ENCODE measurements around the gene FNIP2. TPM values are rescaled to one million over a fixed set of nuclear protein-coding genes. Genes with fewer than 3 reads are reported as not detected.

Gene FNIP2
- polyA plus RNA-seq, 1 donor from 2014 or later: 51.7 TPM

GRCh38 chr4:158816955-158817354 is 48.1 kb downstream of the FNIP2 start:
- no peak for TF ChIP-seq TAF1 (IDR thresholded peaks at IDR 0.05; ENCODE audit: low read depth)
- Histone ChIP-seq H3K27ac (ENCODE audit: low read length) (no peak overlapping the region), H4K20me1 (ENCODE audit: insufficient read depth) (no peaks in the 10 kb centered on the region), H3K4me3 (ENCODE audit: low read length) (no peak overlapping the region), H3K9me3 (ENCODE audit: low read length) (no peaks in the 10 kb centered on the region), H3K79me2 (replicated peaks; ENCODE audit: insufficient read depth, low read length) (peaks cover 28% of the 10 kb centered on the region), H3K4me2 (ENCODE audit: low read length) (no peak overlapping the region), H2AFZ (ENCODE audit: low read depth, low read length) (no peak overlapping the region), H3F3A (ENCODE audit: insufficient read depth, low read length, poor library complexity, severe bottlenecking) (no peaks in the 10 kb centered on the region), H3K9ac (ENCODE audit: low read length) (no peak overlapping the region), H3K9me2 (ENCODE audit: insufficient read depth, low read length) (no peaks in the 10 kb centered on the region), H3K36me3 (ENCODE audit: insufficient read depth, low read length) (no peaks in the 10 kb centered on the region), H3K27me3 (ENCODE audit: insufficient read depth, low read depth, low read length) (no peaks in the 10 kb centered on the region)

DNA sequence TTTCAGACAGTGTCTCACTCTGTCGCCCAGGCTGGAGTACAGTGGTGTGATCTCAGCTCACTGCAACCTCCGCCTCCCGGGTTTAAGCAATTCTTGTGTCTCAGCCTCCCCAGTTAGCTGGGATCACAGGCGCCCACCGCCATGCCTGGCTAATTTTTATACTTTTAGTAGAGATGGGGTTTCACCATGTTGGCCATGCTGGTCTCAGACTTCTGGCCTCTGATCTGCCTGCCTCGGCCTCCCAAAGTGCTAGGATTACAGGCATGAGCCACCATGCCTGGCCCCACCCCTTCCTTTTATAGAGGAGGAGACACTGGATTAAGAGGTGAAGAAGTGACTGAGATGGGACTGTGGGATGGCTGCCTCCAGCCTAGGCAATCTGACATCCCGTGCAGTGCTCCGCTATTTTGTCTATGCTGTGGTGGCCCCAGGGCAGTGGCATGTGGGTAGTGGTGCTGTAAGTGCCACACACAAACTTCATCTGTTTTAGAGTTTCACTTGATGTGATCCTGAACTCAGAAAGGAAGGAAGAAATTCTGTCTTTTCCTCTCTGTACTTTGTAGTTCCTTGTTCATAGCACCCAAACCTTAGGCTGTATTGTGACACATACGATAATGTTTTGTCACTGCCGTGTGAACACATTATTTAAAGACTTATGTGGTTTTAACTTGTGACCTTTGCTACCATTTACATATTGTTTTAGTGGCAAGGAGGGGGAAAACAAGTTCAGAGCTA is 48.9 kb downstream of the FNIP2 start:
- Histone ChIP-seq H3K9me3 (ENCODE audit: low read length) (no peaks in the 10 kb centered on the region), H3K79me2 (replicated peaks; ENCODE audit: insufficient read depth, low read length) (peaks cover 29% of the 10 kb centered on the region)
- no peak for TF ChIP-seq SMC3 (conservative IDR thresholded peaks at IDR 0.05; ENCODE audit: poor library complexity)

GRCh38 chr4:158818560-158819140 is 49.8 kb downstream of the FNIP2 start:
- no peaks in the 10 kb centered on the region for H3K27me3 ChIP-seq (ENCODE audit: insufficient read depth, low read depth, low read length)
- H3K79me2 ChIP-seq (replicated peaks; ENCODE audit: insufficient read depth, low read length): peaks cover 34% of the 10 kb centered on the region
- no peak overlapping the region for H3K4me3 ChIP-seq (ENCODE audit: low read length)
- no peak overlapping the region for H2AFZ ChIP-seq (ENCODE audit: low read depth, low read length)
- H3K27ac ChIP-seq (ENCODE audit: low read length): no peak overlapping the region
- H3K4me2 ChIP-seq (ENCODE audit: low read length): no peak overlapping the region
- no peak for TF ChIP-seq EZH2 (IDR thresholded peaks at IDR 0.05; ENCODE audit: borderline replicate concordance, insufficient read depth, low read length, poor library complexity, severe bottlenecking)
- no peak for TF ChIP-seq SMC3 (conservative IDR thresholded peaks at IDR 0.05; ENCODE audit: poor library complexity)
- no peak for TF ChIP-seq TAF1 (IDR thresholded peaks at IDR 0.05; ENCODE audit: low read depth)
- TF ChIP-seq RAD21 (conservative IDR thresholded peaks at IDR 0.05): no peak
- no peak for TF ChIP-seq EP300 (conservative IDR thresholded peaks at IDR 0.05; ENCODE audit: poor library complexity, severe bottlenecking)
- no peak for TF ChIP-seq MXI1 (conservative IDR thresholded peaks at IDR 0.05; ENCODE audit: poor library complexity, severe bottlenecking)
- TF ChIP-seq CTCF (IDR thresholded peaks at IDR 0.05; ENCODE audit: poor library complexity, severe bottlenecking): no peak
- no peak for TF ChIP-seq POLR2AphosphoS5 (IDR thresholded peaks at IDR 0.05)
- TF ChIP-seq, protein P1, sequence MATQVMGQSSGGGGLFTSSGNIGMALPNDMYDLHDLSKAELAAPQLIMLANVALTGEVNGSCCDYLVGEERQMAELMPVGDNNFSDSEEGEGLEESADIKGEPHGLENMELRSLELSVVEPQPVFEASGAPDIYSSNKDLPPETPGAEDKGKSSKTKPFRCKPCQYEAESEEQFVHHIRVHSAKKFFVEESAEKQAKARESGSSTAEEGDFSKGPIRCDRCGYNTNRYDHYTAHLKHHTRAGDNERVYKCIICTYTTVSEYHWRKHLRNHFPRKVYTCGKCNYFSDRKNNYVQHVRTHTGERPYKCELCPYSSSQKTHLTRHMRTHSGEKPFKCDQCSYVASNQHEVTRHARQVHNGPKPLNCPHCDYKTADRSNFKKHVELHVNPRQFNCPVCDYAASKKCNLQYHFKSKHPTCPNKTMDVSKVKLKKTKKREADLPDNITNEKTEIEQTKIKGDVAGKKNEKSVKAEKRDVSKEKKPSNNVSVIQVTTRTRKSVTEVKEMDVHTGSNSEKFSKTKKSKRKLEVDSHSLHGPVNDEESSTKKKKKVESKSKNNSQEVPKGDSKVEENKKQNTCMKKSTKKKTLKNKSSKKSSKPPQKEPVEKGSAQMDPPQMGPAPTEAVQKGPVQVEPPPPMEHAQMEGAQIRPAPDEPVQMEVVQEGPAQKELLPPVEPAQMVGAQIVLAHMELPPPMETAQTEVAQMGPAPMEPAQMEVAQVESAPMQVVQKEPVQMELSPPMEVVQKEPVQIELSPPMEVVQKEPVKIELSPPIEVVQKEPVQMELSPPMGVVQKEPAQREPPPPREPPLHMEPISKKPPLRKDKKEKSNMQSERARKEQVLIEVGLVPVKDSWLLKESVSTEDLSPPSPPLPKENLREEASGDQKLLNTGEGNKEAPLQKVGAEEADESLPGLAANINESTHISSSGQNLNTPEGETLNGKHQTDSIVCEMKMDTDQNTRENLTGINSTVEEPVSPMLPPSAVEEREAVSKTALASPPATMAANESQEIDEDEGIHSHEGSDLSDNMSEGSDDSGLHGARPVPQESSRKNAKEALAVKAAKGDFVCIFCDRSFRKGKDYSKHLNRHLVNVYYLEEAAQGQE (IDR thresholded peaks at IDR 0.05; ENCODE audit: borderline replicate concordance): no peak
- H3K9ac ChIP-seq (ENCODE audit: low read length): no peak overlapping the region
- H3K9me2 ChIP-seq (ENCODE audit: insufficient read depth, low read length): no peaks in the 10 kb centered on the region
- H3F3A ChIP-seq (ENCODE audit: insufficient read depth, low read length, poor library complexity, severe bottlenecking): no peaks in the 10 kb centered on the region
- no peaks in the 10 kb centered on the region for H3K9me3 ChIP-seq (ENCODE audit: low read length)
- no peaks in the 10 kb centered on the region for H3K36me3 ChIP-seq (ENCODE audit: insufficient read depth, low read length)
- H4K20me1 ChIP-seq (ENCODE audit: insufficient read depth): no peaks in the 10 kb centered on the region

More for the DNA sequence above, 48.9 kb downstream of the FNIP2 start:
- Histone ChIP-seq H3F3A (ENCODE audit: insufficient read depth, low read length, poor library complexity, severe bottlenecking) (no peaks in the 10 kb centered on the region), H3K36me3 (ENCODE audit: insufficient read depth, low read length) (no peaks in the 10 kb centered on the region), H4K20me1 (ENCODE audit: insufficient read depth) (no peaks in the 10 kb centered on the region), H3K9me2 (ENCODE audit: insufficient read depth, low read length) (no peaks in the 10 kb centered on the region), H3K4me3 (ENCODE audit: low read length) (no peak overlapping the region), H3K4me2 (ENCODE audit: low read length) (no peak overlapping the region), H3K27me3 (ENCODE audit: insufficient read depth, low read depth, low read length) (no peaks in the 10 kb centered on the region), H3K27ac (ENCODE audit: low read length) (no peak overlapping the region), H2AFZ (ENCODE audit: low read depth, low read length) (no peak overlapping the region), H3K9ac (ENCODE audit: low read length) (no peak overlapping the region)

Data from neural cell (in vitro differentiated cells).